ENCODE results near the gene MBP.

MBP gene

DNA sequence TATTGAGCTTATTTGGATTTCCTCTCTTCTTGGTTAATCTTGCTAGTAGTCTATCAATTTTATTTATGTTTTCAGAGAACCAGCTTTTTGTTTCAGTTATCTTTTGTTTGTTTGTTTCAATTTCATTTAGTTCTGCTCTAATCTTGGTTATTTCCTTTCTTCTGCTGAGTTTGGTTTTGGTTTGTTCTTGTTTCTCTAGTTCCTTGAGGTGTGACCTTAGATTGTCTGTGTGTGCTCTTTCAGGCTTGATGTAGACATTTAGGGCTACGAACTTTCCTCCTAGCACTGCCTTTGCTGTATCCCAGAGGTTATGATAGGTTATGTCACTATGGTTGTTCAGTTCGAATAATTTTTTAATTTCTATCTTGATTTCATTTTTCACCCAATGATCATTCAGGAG lies 168.6 kb downstream of the MBP start:
- no peak for DNase-seq (ENCODE audit: low spot score)
- TF ChIP-seq, protein P1, sequence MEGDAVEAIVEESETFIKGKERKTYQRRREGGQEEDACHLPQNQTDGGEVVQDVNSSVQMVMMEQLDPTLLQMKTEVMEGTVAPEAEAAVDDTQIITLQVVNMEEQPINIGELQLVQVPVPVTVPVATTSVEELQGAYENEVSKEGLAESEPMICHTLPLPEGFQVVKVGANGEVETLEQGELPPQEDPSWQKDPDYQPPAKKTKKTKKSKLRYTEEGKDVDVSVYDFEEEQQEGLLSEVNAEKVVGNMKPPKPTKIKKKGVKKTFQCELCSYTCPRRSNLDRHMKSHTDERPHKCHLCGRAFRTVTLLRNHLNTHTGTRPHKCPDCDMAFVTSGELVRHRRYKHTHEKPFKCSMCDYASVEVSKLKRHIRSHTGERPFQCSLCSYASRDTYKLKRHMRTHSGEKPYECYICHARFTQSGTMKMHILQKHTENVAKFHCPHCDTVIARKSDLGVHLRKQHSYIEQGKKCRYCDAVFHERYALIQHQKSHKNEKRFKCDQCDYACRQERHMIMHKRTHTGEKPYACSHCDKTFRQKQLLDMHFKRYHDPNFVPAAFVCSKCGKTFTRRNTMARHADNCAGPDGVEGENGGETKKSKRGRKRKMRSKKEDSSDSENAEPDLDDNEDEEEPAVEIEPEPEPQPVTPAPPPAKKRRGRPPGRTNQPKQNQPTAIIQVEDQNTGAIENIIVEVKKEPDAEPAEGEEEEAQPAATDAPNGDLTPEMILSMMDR (IDR thresholded peaks at IDR 0.05; ENCODE audit: extremely low read depth, missing control alignments): no peak

DNA sequence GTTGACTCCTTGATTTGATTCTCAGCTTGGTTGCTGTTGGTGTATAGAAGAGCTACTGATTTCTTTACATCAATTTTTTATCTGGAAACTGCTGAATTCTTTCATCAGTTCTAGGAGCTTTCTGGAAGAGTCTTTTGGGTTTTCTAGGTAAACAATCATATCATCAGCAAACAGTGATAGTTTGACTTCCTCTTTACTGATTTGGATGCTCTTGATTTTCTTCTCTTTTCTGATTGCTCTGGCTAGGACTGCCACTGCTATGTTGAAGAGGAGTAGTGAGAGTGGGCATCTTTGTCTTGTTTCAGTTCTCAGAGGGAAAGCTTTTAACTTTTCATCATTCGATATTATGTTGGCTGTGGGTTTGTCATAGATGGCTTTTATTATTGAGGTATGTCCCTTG lies 169.7 kb downstream of the MBP start:
- TF ChIP-seq, protein P1 (IDR thresholded peaks at IDR 0.05; ENCODE audit: extremely low read depth, missing control alignments): no peak
- DNase-seq (ENCODE audit: low spot score): no peak

DNA sequence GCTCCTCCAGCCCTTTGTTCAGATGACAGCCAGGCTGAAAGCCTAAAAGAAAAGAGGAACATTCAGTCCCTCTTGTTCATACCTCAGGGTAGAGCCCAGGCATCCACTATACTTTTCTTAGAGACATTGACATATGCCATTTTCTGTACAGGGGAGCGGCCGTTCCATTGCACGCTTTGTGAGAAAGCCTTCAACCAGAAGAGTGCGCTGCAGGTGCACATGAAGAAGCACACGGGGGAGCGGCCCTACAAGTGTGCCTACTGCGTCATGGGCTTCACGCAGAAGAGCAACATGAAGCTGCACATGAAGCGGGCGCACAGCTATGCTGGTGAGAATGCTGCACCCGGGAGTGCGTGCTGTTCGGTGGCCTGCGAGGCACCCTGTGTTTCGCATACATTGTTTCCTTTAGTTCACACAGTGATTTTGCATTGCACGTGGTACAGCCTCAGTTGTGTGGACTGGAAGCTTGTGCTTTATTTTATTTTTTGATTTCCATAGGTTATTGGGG lies 172.0 kb downstream of the MBP start:
- TF ChIP-seq, protein P1 (IDR thresholded peaks at IDR 0.05; ENCODE audit: extremely low read depth, missing control alignments): no peak
- no peak for DNase-seq (ENCODE audit: low spot score)

DNA sequence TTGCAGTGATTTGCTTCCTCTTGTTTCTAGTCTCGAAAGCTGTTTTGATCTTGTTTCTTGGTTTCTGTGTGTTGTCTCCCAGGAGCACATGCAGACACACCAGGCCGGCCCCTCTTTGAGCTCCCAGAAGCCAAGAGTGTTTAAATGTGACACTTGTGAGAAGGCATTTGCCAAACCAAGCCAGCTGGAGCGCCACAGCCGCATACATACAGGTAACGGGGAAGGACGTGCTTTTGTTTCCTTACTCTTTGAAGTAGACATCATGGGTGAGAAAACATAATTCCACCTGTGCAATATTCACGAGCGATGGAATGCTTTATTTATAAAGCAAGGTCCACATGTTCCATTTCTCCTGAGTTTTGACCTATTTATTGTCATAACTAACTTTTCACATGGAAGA lies 173.0 kb downstream of the MBP start:
- DNase-seq (ENCODE audit: low spot score): no peak
- TF ChIP-seq, protein P1 (IDR thresholded peaks at IDR 0.05; ENCODE audit: extremely low read depth, missing control alignments): no peak

DNA sequence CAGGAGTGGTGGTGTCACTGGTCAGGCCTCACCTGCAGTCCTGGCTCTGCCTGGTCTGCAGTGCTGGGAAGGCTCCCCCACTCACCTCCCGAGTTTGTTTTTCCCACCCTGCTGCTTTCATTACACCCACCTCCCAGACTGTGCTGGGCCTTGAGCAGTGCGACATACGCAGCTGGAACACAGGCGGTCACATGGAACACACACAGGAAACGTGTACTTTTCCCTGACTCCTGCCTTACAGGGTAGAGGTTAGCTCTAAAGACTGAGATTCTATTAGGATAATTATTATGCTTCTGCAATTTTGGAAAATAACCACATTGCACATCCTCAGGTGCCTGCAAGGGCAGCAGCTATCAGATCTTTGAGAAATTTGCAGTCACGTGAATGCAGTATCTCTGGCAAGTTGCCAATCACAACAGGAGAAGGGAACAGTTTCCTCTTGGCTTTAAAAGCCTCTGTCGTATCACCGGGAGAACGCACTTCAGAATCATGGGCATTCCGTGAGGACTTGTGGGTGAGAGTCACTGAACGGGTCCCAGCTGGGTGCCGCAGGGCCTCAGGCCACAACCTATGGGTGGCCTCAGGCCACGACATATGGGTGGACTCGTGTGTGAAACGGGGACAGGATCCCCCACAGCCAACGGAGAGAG lies 173.8 kb downstream of the MBP start:
- TF ChIP-seq, protein P1 (IDR thresholded peaks at IDR 0.05; ENCODE audit: extremely low read depth, missing control alignments): no peak
- DNase-seq (ENCODE audit: low spot score): no peak

DNA sequence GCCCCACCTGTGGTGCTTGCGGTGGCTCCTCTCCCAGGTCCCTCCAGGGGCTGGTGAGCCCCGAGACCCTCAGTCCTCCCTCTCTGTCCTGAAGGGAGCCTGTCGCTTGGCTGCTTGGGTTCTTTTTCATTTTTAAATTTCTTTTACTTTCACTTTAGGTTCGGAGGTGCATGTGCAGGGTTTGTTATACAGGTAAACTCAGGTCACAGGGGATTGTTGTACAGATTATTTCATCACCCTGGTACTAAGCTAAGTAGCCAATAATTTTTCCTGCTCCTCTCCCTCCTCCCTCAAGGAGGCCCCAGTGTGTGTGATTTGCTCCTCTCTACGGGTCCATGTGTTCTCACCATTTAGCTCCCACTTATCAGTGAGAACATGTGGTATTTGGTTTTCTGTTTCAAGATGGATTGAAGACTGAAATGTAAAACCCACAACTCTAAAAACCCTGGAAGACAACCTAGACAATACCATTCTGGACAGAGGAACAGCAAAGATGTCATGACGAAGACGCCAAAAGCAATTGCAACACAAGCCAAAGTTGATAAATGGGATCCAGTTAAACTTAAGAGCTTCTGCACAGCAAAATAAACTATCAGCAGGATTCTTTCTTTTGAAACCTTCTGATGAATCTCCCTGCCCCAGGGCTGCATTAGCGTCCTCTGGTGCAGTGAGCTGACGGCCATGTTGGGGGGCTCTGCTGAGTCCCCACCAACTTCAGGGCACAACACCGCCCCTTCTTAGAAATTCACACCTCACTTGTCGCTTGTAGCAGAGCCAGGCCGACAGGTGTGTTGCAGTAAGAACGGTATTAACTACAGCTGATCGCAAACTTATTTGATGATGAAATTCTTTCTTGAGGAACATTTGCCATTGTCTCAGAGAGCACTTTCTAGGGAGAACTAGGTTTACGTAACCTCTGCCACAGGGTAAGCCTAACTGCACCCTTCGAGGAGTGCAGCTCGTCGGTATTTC lies 174.9 kb downstream of the MBP start:
- DNase-seq (ENCODE audit: low spot score): no peak
- TF ChIP-seq, protein P1 (IDR thresholded peaks at IDR 0.05; ENCODE audit: extremely low read depth, missing control alignments): no peak

DNA sequence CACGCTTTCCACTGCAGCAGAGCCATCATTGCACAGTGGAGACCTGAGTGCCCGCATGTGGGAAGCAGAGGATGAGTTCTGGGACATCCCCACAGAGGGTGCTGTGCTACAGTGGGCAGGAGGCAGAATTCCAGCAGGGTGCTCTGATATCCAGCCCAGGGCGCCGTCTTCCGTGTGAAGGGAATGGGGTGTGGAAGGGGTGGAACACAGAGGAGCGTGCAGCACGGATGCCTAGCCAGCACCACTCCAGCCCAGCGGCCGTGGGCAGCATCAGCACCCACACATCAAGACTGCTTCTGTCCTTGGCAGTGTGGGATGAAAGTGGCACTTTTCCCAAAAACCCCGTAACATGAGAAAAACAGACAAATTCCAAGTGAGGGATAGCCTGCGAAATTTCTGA lies 175.9 kb downstream of the MBP start:
- no peak for DNase-seq (ENCODE audit: low spot score)
- TF ChIP-seq, protein P1 (IDR thresholded peaks at IDR 0.05; ENCODE audit: extremely low read depth, missing control alignments): no peak

Data from GM20000 (cell line).